Heart right ventricle (tissue), 16 donors: ENCODE data around the gene GMDS. TPM values are rescaled to one million over a fixed set of nuclear protein-coding genes. Genes with fewer than 3 reads are reported as not detected.
A peak's percentile ranks its signal among the peaks of the same experiment; 100 is the strongest.

Experiments used
- ATAC-seq, 8 donors: fragments of 200-7000 bp; cut with Tn5 transposase; one replicate each; pipeline ENCODE4 v1.9.1; 2020; ENCODE audit warnings: mild to moderate bottlenecking in 8 of 8, moderate library complexity in 8 of 8, moderate number of reproducible peaks in 1 of 8
- DNase-seq, 2 donors: peaks; one replicate each; pipeline ENCODE4 v3.0.0-alpha.2; 2020
- H3K27ac ChIP-seq, 10 donors: fragments of 200-600 bp; sonication (generic) in 2 of 10; one replicate each; pipeline versions ENCODE4 v1.5.0 to v1.8.0; 2020 to 2022; ENCODE audit warnings: mild to moderate bottlenecking in 3 of 10
- H3K27me3 ChIP-seq, 7 donors: fragments of 200-600 bp; one replicate each; pipeline ENCODE4 v1.8.0; 2021 to 2022; ENCODE audit warnings: mild to moderate bottlenecking in 2 of 7
- H3K36me3 ChIP-seq, 9 donors: fragments of 200-600 bp; sonication (generic) in 1 of 9; one replicate each; pipeline versions ENCODE4 v1.5.0 to v1.8.0; 2020 to 2022; ENCODE audit warnings: mild to moderate bottlenecking in 2 of 9
- H3K4me1 ChIP-seq, 9 donors: fragments of 200-600 bp; sonication (generic) in 1 of 9; one replicate each; pipeline versions ENCODE4 v1.5.0 to v1.8.0; 2020 to 2022; ENCODE audit warnings: mild to moderate bottlenecking in 4 of 9
- H3K4me3 ChIP-seq, 10 donors: fragments of 200-600 bp; sonication (generic) in 2 of 10; one replicate each; pipeline versions ENCODE4 v1.5.0 to v1.8.0; 2020 to 2022; ENCODE audit warnings: mild to moderate bottlenecking in 7 of 10, moderate library complexity in 2 of 10
- H3K9me3 ChIP-seq, 11 donors: fragments of 200-600 bp in 10 of 11; sonication (generic) in 2 of 11; one replicate each; pipeline versions ENCODE4 v1.5.0 to v1.8.0; 2013 to 2022; ENCODE audit warnings: mild to moderate bottlenecking in 2 of 11, control low read depth in 1 of 11, moderate library complexity in 1 of 11
- CTCF ChIP-seq, 9 donors: fragments of 200-600 bp; sonication (generic) in 2 of 9; IDR thresholded peaks; one replicate each; pipeline versions ENCODE4 v1.5.0 to v1.8.0; 2021 to 2022; ENCODE audit warnings: antibody characterized with exemption in 9 of 9, mild to moderate bottlenecking in 5 of 9, moderate library complexity in 1 of 9
- WGBS, 2 donors: extraction: QIAGEN DNeasy Blood & Tissue Kit; methylation state at CpG; one replicate each; pipeline ENCODE4 v1.1.7; 2013; ENCODE audit warnings: inconsistent platforms in 1 of 2; 5-methylcytosine and 5-hydroxymethylcytosine counted together
- intact Hi-C, 10 donors: fragments of 100-400 bp; cut with DNase I; formaldehyde crosslinking; loops; one replicate each; pipeline versions ENCODE4 v1.11.1 to v1.14.2; 2022
- polyA plus RNA-seq, 2 donors: library from polyadenylated mRNA; stranded (reverse); fragments of 200-250 nt; gene quantifications; one replicate each; pipeline ENCODE4 v1.2.3, GENCODE V29; 2013
- total RNA-seq, 10 donors: library from RNA; stranded (reverse); fragmentation: NEBNext Ultra II Directional in 3 of 10; extraction: Animal tissue kit (Norgen Biotek cat#: 25700) in 3 of 10; gene quantifications; one replicate each; pipeline versions ENCODE4 v1.2.1 to v1.2.4, GENCODE V29; 2021 to 2023
- donor health status: Arrhythmogenic right ventricular cardiomyopathy.
- donor health status: ischemic (EF 13 %, LVEDD 7.1; RV severe dilation, severe dysfunction).
- donor health status: healthy with polysubstance abuse.
- donor health status: DM: no; HTN: yes; CAD: no.
- donor health status: DM: no; HTN: no; CAD: no.
- donor health status: ischemic (EF 25% LVEDD 6.9; RV normal size, moderate dysfunction).
- donor health status: ischemic (EF 25% LVEDD 5.7; RV mildly dilated, moderate dysfunction).
- donor health status: healthy.
- donor health status: DM: yes; HTN: yes; CAD: no.
- donor health status: Ischemic cardiomyopathy.
- donor health status: ischemic (EF 35%, LVEDD 5.7; RV mildly dilated, moderate dysfunction).
- donor health status: nonischemic (EF 11% LVEDD 7.7; RV severe dilation, severe dysfunction).
- donor health status: DM: yes; HTN: yes; CAD: no.
- donor health status: PGD.
- donor health status: ischemic (EF 29% LVEDD 5.4; RV normal size, mild dysfunction).
- donor health status: nonischemic (EF 23%, LVEDD 6.1; RV moderate dilation, normal function).

GMDS gene
- total and polyA plus RNA-seq, 12 donors: 5.0 to 10.6 (median 6.9) TPM

- H3K4me1 ChIP-seq: peaks cover 2 to 39% (median 19%) of the 10 kb centered on the region in 9 donors
- H3K9me3 ChIP-seq: no peaks in the 10 kb centered on the region
- ATAC-seq (peak in 2 of 8 donors; percentile 2 to 6), DNase-seq (no peak)
- H3K4me3 ChIP-seq: peak overlapping the region; percentile 63 to 98 (median 92)
- peaks cover 0 to 10% (median 5%) of the 10 kb centered on the region in 9 donors for H3K36me3 ChIP-seq
- H3K27ac ChIP-seq: peak overlapping the region in 7 of 10 donors; percentile 62 to 98 (median 85)
- WGBS, 2 donors: 32 to 33% methylated on average over 32 of the region's 32 CpGs
- H3K27me3 ChIP-seq: no peaks in the 10 kb centered on the region
- TF ChIP-seq CTCF (IDR thresholded peaks at IDR 0.05): no peak
- intact Hi-C loops: loop anchor here in 3 of 10 donors (2.0 to 10.0 kb wide), 3 partner anchors 38 to 388 kb away; no protein-coding TSS in a partner anchor
Measured at GRCh38 chr6:2244261-2245102, 923 bp downstream of the GMDS start.

GRCh38 chr6:2242311-2242710 is 3.1 kb downstream of the GMDS start:
- H3K4me1 ChIP-seq: peaks cover 2 to 29% (median 17%) of the 10 kb centered on the region in 9 donors
- DNase-seq (no peak), ATAC-seq (no peak)
- no peaks in the 10 kb centered on the region for H3K27me3 ChIP-seq
- H3K27ac ChIP-seq: no peak overlapping the region
- no peaks in the 10 kb centered on the region for H3K36me3 ChIP-seq
- H3K9me3 ChIP-seq: no peaks in the 10 kb centered on the region
- 69 to 83% methylated on average over 4 of the region's 4 CpGs for WGBS, 2 donors
- no peak overlapping the region for H3K4me3 ChIP-seq
- intact Hi-C loops: loop anchor here in 1 of 10 donors (10.0 kb wide), 1 partner anchor 112 kb away; no protein-coding TSS in a partner anchor
- no peak for TF ChIP-seq CTCF (IDR thresholded peaks at IDR 0.05)

- Histone ChIP-seq H3K27ac (no peak overlapping the region), H3K4me3 (no peak overlapping the region), H3K36me3 (no peaks in the 10 kb centered on the region), H3K27me3 (no peaks in the 10 kb centered on the region), H3K4me1 (peaks cover 2 to 25% (median 6%) of the 10 kb centered on the region in 9 donors), H3K9me3 (no peaks in the 10 kb centered on the region)
- TF ChIP-seq CTCF (IDR thresholded peaks at IDR 0.05): no peak
- DNase-seq (no peak), ATAC-seq (no peak)
- intact Hi-C loops: loop anchor here in 1 of 10 donors (10.0 kb wide), 1 partner anchor 114 kb away; no protein-coding TSS in a partner anchor
- WGBS, 2 donors: 92 to 93% methylated on average over 6 of the region's 6 CpGs
Measured at GRCh38 chr6:2240961-2241360, 4.4 kb downstream of the GMDS start.

- peaks cover 0 to 10% (median 0%) of the 10 kb centered on the region in 9 donors for H3K4me1 ChIP-seq
- intact Hi-C loops: no loop called here
- TF ChIP-seq CTCF (IDR thresholded peaks at IDR 0.05): no peak
- no peak overlapping the region for H3K4me3 ChIP-seq
- DNase-seq (no peak), ATAC-seq (no peak)
- no peaks in the 10 kb centered on the region for H3K9me3 ChIP-seq
- WGBS, 2 donors: 78 to 88% methylated on average over 1 of the region's 1 CpG
- H3K27ac ChIP-seq: no peak overlapping the region
- no peaks in the 10 kb centered on the region for H3K36me3 ChIP-seq
- H3K27me3 ChIP-seq: no peaks in the 10 kb centered on the region
Measured at GRCh38 chr6:2237001-2237400, 8.4 kb downstream of the GMDS start.
